HepG2 (cell line): ENCODE measurements around the gene IRAK4. TPM values are rescaled to one million over a fixed set of nuclear protein-coding genes. Genes with fewer than 3 reads are reported as not detected.

ENCODE experiments used
- ATAC-seq: fragments of 200-7000 bp; cut with Tn5 transposase; 3 replicates; pipeline ENCODE4 v1.9.1; 2020; ENCODE audit warnings: mild to moderate bottlenecking, moderate library complexity
- BruUV-seq: library from RNA; stranded (reverse); fragments of 400-500 nt; replicated peaks from 2 replicates; lab custom pipeline; 2021; lab: Mats Ljungman, UMichigan
- CTCF ChIA-PET: fragments of 300-600 bp; formaldehyde crosslinking; extraction: SDS; loops from one replicate; lab custom pipeline; 2021; ENCODE audit warnings: low total read pairs, inconsistent platforms, low intra/inter-chr PET ratio; lab: Yijun Ruan, JAX
- POLR2A ChIA-PET: fragments of 350-600 bp; sonication (Branson Sonifier 250); formaldehyde crosslinking; loops from one replicate; lab custom pipeline; 2020; ENCODE audit warnings: antibody characterized with exemption, inconsistent platforms; lab: Yijun Ruan, JAX
- DNase-seq: peaks from one replicate; pipeline ENCODE4 v3.0.0-alpha.2; 2015; ENCODE audit warnings: low spot score
- FAIRE-seq: peaks from 3 replicates; lab custom pipeline; 2011; peaks lifted over from hg19 to GRCh38; lab: Jason Lieb, UNC
- H2AFZ ChIP-seq: one replicate; pipeline ENCODE4 v1.6.1; 2011; ENCODE audit warnings: low read length, inconsistent platforms
- H3K27ac ChIP-seq: fragments of 300-600 bp; 3 replicates; pipeline ENCODE4 v1.8.0; 2011; ENCODE audit warnings: mixed run types, mild to moderate bottlenecking, mixed read lengths, low read length, inconsistent platforms; ENCODE audit not compliant: insufficient read depth; ENCODE audit errors: extremely low read length
- H3K27me3 ChIP-seq, 2 experiments: fragments of 200-600 bp in 1 of 2; 2 replicates in 1 of 2; 3 replicates in 1 of 2; pipeline versions ENCODE4 v1.6.0 to v1.8.0; 2011; ENCODE audit warnings: low read length in 2 of 2, mild to moderate bottlenecking in 2 of 2, moderate library complexity in 2 of 2, inconsistent platforms in 1 of 2; ENCODE audit not compliant: insufficient read depth in 2 of 2, control insufficient read depth in 1 of 2
- H3K36me3 ChIP-seq, 2 experiments: fragments of 200-600 bp in 1 of 2; replicated peaks in 1 of 2; 2 replicates in 1 of 2; 3 replicates in 1 of 2; pipeline versions ENCODE4 v1.5.1 to v1.8.0; 2011; ENCODE audit warnings: low read length in 2 of 2, inconsistent platforms in 1 of 2; ENCODE audit not compliant: insufficient read depth in 2 of 2, control insufficient read depth in 1 of 2
- H3K4me1 ChIP-seq: 2 replicates; pipeline ENCODE4 v1.5.1; 2012; ENCODE audit warnings: low read length, inconsistent platforms; ENCODE audit not compliant: insufficient read depth
- H3K4me2 ChIP-seq: 2 replicates; pipeline ENCODE4 v1.6.0; 2011; ENCODE audit warnings: low read depth, low read length, inconsistent platforms
- H3K4me3 ChIP-seq, 3 experiments: fragments of 200-600 bp in 1 of 3; sonication (generic), shearing (Covaris generic) in 1 of 3; replicated peaks in 1 of 3; 2 replicates each; pipeline ENCODE4 v1.5.1; 2011 to 2016; ENCODE audit warnings: low read length in 3 of 3, inconsistent platforms in 2 of 3, low read depth in 2 of 3, mild to moderate bottlenecking in 2 of 3, control low read depth in 1 of 3, mixed read lengths in 1 of 3; ENCODE audit not compliant: insufficient read depth in 1 of 3
- H3K79me2 ChIP-seq: one replicate; pipeline ENCODE4 v1.6.1; 2011; ENCODE audit warnings: low read length, inconsistent platforms; ENCODE audit not compliant: insufficient read depth
- H3K9ac ChIP-seq: 2 replicates; pipeline ENCODE4 v1.6.0; 2011; ENCODE audit warnings: mild to moderate bottlenecking, low read depth, low read length, inconsistent platforms; ENCODE audit not compliant: insufficient read depth
- H3K9me3 ChIP-seq: 2 replicates; pipeline ENCODE4 v1.5.1; 2012; ENCODE audit warnings: mild to moderate bottlenecking, low read length
- H4K20me1 ChIP-seq: 2 replicates; pipeline ENCODE4 v1.6.0; 2011; ENCODE audit warnings: inconsistent platforms, mild to moderate bottlenecking, low read length, moderate library complexity; ENCODE audit not compliant: insufficient read depth
- CREBL2 ChIP-seq: sonication (generic); formaldehyde crosslinking; IDR thresholded peaks from 2 replicates; pipeline ENCODE4 v1.8.1; 2023; ENCODE audit warnings: missing genetic modification reagents, mild to moderate bottlenecking, borderline replicate concordance
- EHMT2 ChIP-seq: fragments of 200-600 bp; sonication (generic); IDR thresholded peaks from 2 replicates; pipeline ENCODE4 v1.7.0; 2017; ENCODE audit warnings: antibody characterized with exemption, low read depth, low read length, borderline replicate concordance
- HMG20B ChIP-seq: conservative IDR thresholded peaks from 2 replicates; pipeline ENCODE4 v1.6.1; 2016; ENCODE audit warnings: missing genetic modification reagents, missing compliant biosample characterization
- KLF13 ChIP-seq: sonication (generic); formaldehyde crosslinking; IDR thresholded peaks from 2 replicates; pipeline ENCODE4 v1.4.0; 2020; ENCODE audit warnings: mild to moderate bottlenecking, missing genetic modification reagents
- RBAK ChIP-seq: sonication (generic); formaldehyde crosslinking; IDR thresholded peaks from 2 replicates; pipeline ENCODE4 v1.5.1; 2020; ENCODE audit warnings: mild to moderate bottlenecking, missing genetic modification reagents
- SETDB1 ChIP-seq: sonication (generic); formaldehyde crosslinking; IDR thresholded peaks from 2 replicates; pipeline ENCODE4 v1.5.1; 2020; ENCODE audit warnings: missing genetic modification reagents, mild to moderate bottlenecking, borderline replicate concordance
- SRSF9 ChIP-seq: fragments of 200-400 bp; formaldehyde crosslinking; IDR thresholded peaks from 2 replicates; pipeline ENCODE4 v1.6.1; 2018; ENCODE audit warnings: borderline replicate concordance, mild to moderate bottlenecking, low read depth, low read length; ENCODE audit not compliant: insufficient read depth, poor library complexity, severe bottlenecking
- ZBTB1 ChIP-seq: sonication (generic); formaldehyde crosslinking; IDR thresholded peaks from 2 replicates; pipeline ENCODE4 v1.4.0; 2020; ENCODE audit warnings: missing genetic modification reagents, borderline replicate concordance
- ZFP36 ChIP-seq: fragments of 150-350 bp; IDR thresholded peaks from 2 replicates; pipeline ENCODE4 v1.6.1; 2018; ENCODE audit warnings: borderline replicate concordance, low read length, low read depth; ENCODE audit not compliant: partially characterized antibody
- ZNF20 ChIP-seq: sonication (generic); formaldehyde crosslinking; IDR thresholded peaks from 2 replicates; pipeline ENCODE4 v1.4.0; 2020; ENCODE audit warnings: mild to moderate bottlenecking, moderate library complexity, missing genetic modification reagents
- ZNF552 ChIP-seq: sonication (generic); formaldehyde crosslinking; IDR thresholded peaks from 2 replicates; pipeline ENCODE4 v1.9.0; 2022; ENCODE audit warnings: missing genetic modification reagents, mild to moderate bottlenecking, borderline replicate concordance
- ZNF605 ChIP-seq: sonication (generic); formaldehyde crosslinking; IDR thresholded peaks from 2 replicates; pipeline ENCODE4 v1.8.0; 2022; ENCODE audit warnings: mild to moderate bottlenecking, missing genetic modification reagents
- ZNF891 ChIP-seq: sonication (generic); formaldehyde crosslinking; IDR thresholded peaks from 2 replicates; pipeline ENCODE4 v1.5.0; 2020; ENCODE audit warnings: mild to moderate bottlenecking, missing genetic modification reagents
- ZSCAN5A ChIP-seq: sonication (generic); formaldehyde crosslinking; IDR thresholded peaks from 2 replicates; pipeline ENCODE4 v1.8.0; 2022; ENCODE audit warnings: mild to moderate bottlenecking, missing genetic modification reagents, borderline replicate concordance
- WGBS: methylation state at CpG from one replicate; pipeline ENCODE4 v1.1.6; 2017; ENCODE audit warnings: low lambda C conversion rate; 5-methylcytosine and 5-hydroxymethylcytosine counted together
- in situ Hi-C: cut with HindIII; loops from 2 replicates; pipeline ENCODE4 v1.10.0; 2017; ENCODE audit warnings: low pct_unique_long_range_greater_than_20kb; ENCODE audit not compliant: extremely low pct_ligation_motif_present
- intact Hi-C: fragments of 100-400 bp; cut with micrococcal nuclease; formaldehyde crosslinking; loops from one replicate; pipeline ENCODE4 v1.10.0; 2022; ENCODE audit not compliant: unreplicated experiment
- polyA plus RNA-seq, 8 experiments: library from polyadenylated mRNA; depleted of rRNA in 3 of 8; stranded (reverse) in 7 of 8; unstranded in 1 of 8; fragments of >200 nt; fragmentation: Illumina TruSeq in 4 of 8; extraction: Trizol in 4 of 8; gene quantifications; 2 replicates each; pipeline versions ENCODE4 v1.2.1 to v1.2.3, GENCODE V29; 2011 to 2016; ENCODE audit warnings: low read depth in 4 of 8, missing spikeins in 1 of 8, mixed read lengths in 1 of 8; ENCODE audit not compliant: insufficient read depth in 1 of 8
- total RNA-seq, 5 experiments: library from RNA; depleted of rRNA; stranded (reverse); fragments of >200 nt; fragmentation: Illumina TruSeq; extraction: Trizol; gene quantifications; 2 replicates each; pipeline ENCODE4 v1.2.3, GENCODE V29; 2016; ENCODE audit warnings: low read depth in 1 of 5
- TF ChIP-seq, protein P1 (sequence below): sonication (generic); formaldehyde crosslinking; IDR thresholded peaks from 2 replicates; pipeline ENCODE4 v1.5.0; 2020; ENCODE audit warnings: mild to moderate bottlenecking, missing genetic modification reagents, borderline replicate concordance

The IRAK4 gene
- total and polyA plus RNA-seq, 2 of the 13 experiments (the other 11 are each of a cell fraction or from before 2014, with no cell fraction given) = 6.6 to 7.1 TPM

- WGBS = 97% methylated on average over 3 of the region's 3 CpGs
- FAIRE-seq = no peak
Observed at GRCh38 chr12:43754015-43754414, 4.7 kb upstream of the IRAK4 start.

More at GRCh38 chr12:43754015-43754414, 4.7 kb upstream of the IRAK4 start:
- H3K9ac ChIP-seq = no peak overlapping the region
- TF ChIP-seq ZFP36 (no peak), ZNF20 (no peak), ZBTB1 (CRISPR knock-in tag) (no peak), SRSF9 (no peak), ZSCAN5A (CRISPR knock-in tag) (no peak), RBAK (CRISPR knock-in tag) (no peak), ZNF552 (CRISPR knock-in tag) (no peak), CREBL2 (CRISPR knock-in tag) (no peak), KLF13 (CRISPR knock-in tag) (no peak), HMG20B (CRISPR knock-in tag) (no peak), ZNF605 (CRISPR knock-in tag) (no peak), EHMT2 (no peak), ZNF891 (CRISPR knock-in tag) (no peak), SETDB1 (CRISPR knock-in tag) (no peak)
- TF ChIP-seq, protein P1, sequence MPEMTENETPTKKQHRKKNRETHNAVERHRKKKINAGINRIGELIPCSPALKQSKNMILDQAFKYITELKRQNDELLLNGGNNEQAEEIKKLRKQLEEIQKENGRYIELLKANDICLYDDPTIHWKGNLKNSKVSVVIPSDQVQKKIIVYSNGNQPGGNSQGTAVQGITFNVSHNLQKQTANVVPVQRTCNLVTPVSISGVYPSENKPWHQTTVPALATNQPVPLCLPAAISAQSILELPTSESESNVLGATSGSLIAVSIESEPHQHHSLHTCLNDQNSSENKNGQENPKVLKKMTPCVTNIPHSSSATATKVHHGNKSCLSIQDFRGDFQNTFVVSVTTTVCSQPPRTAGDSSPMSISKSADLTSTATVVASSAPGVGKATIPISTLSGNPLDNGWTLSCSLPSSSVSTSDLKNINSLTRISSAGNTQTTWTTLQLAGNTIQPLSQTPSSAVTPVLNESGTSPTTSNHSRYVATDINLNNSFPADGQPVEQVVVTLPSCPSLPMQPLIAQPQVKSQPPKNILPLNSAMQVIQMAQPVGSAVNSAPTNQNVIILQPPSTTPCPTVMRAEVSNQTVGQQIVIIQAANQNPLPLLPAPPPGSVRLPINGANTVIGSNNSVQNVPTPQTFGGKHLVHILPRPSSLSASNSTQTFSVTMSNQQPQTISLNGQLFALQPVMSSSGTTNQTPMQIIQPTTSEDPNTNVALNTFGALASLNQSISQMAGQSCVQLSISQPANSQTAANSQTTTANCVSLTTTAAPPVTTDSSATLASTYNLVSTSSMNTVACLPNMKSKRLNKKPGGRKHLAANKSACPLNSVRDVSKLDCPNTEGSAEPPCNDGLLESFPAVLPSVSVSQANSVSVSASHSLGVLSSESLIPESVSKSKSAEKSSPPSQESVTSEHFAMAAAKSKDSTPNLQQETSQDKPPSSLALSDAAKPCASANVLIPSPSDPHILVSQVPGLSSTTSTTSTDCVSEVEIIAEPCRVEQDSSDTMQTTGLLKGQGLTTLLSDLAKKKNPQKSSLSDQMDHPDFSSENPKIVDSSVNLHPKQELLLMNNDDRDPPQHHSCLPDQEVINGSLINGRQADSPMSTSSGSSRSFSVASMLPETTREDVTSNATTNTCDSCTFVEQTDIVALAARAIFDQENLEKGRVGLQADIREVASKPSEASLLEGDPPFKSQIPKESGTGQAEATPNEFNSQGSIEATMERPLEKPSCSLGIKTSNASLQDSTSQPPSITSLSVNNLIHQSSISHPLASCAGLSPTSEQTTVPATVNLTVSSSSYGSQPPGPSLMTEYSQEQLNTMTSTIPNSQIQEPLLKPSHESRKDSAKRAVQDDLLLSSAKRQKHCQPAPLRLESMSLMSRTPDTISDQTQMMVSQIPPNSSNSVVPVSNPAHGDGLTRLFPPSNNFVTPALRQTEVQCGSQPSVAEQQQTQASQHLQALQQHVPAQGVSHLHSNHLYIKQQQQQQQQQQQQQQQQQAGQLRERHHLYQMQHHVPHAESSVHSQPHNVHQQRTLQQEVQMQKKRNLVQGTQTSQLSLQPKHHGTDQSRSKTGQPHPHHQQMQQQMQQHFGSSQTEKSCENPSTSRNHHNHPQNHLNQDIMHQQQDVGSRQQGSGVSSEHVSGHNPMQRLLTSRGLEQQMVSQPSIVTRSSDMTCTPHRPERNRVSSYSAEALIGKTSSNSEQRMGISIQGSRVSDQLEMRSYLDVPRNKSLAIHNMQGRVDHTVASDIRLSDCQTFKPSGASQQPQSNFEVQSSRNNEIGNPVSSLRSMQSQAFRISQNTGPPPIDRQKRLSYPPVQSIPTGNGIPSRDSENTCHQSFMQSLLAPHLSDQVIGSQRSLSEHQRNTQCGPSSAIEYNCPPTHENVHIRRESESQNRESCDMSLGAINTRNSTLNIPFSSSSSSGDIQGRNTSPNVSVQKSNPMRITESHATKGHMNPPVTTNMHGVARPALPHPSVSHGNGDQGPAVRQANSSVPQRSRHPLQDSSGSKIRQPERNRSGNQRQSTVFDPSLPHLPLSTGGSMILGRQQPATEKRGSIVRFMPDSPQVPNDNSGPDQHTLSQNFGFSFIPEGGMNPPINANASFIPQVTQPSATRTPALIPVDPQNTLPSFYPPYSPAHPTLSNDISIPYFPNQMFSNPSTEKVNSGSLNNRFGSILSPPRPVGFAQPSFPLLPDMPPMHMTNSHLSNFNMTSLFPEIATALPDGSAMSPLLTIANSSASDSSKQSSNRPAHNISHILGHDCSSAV (CRISPR knock-in tag) = no peak
- ATAC-seq = no peak
- H4K20me1 ChIP-seq = no peaks in the 10 kb centered on the region
- H3K79me2 ChIP-seq = peaks cover 19% of the 10 kb centered on the region
- H3K27ac ChIP-seq = no peak overlapping the region
- H3K9me3 ChIP-seq = no peaks in the 10 kb centered on the region
- H2AFZ ChIP-seq = no peak overlapping the region
- no TSS peak for BruUV-seq
- no peak for DNase-seq
- H3K4me3 ChIP-seq = peak overlapping the region in 1 of 3 experiments; percentile 26; a peak in 2 of 6 replicates
- H3K4me1 ChIP-seq = peaks cover 63% of the 10 kb centered on the region
- intact Hi-C loops (loop anchor here (10.0 kb wide), 1 partner anchor 241 kb away; no protein-coding TSS in a partner anchor), in situ Hi-C loops (no loop called here)
- peaks cover 2 to 5% of the 10 kb centered on the region in 2 experiments; a peak in 2 of 5 replicates for H3K36me3 ChIP-seq
- CTCF ChIA-PET = no interaction called here
- POLR2A ChIA-PET = no interaction called here
- no peaks in the 10 kb centered on the region; a peak in 1 of 5 replicates for H3K27me3 ChIP-seq
- peak overlapping the region; percentile 49 for H3K4me2 ChIP-seq
